H9 (cell line): Measurements from ENCODE around the gene DCXR. TPM values are rescaled to one million over a fixed set of nuclear protein-coding genes. Genes with fewer than 3 reads are reported as not detected.

Experiments used
- DNase-seq: peaks from one replicate; pipeline ENCODE4 v3.0.0-alpha.2; 2017
- H2AFZ ChIP-seq: one replicate; pipeline ENCODE4 v1.6.1; 2013; ENCODE audit warnings: mild to moderate bottlenecking, low read length, control low read depth, moderate library complexity
- H2AK5ac ChIP-seq: 2 replicates; pipeline ENCODE4 v1.6.1; 2013; ENCODE audit warnings: low read length, control low read depth, mixed read lengths; ENCODE audit not compliant: insufficient read length
- H2BK120ac ChIP-seq: one replicate; pipeline ENCODE4 v1.6.1; 2013; ENCODE audit warnings: low read depth, mild to moderate bottlenecking, low read length, control low read depth, inconsistent platforms; ENCODE audit not compliant: poor library complexity, severe bottlenecking
- H2BK12ac ChIP-seq: 2 replicates; pipeline ENCODE4 v1.6.1; 2013; ENCODE audit warnings: low read length, control low read depth, mixed read lengths, low read depth; ENCODE audit not compliant: insufficient read length
- H2BK15ac ChIP-seq: 2 replicates; pipeline ENCODE4 v1.6.1; 2013; ENCODE audit warnings: low read depth, low read length, control low read depth
- H2BK20ac ChIP-seq: one replicate; pipeline ENCODE4 v1.6.1; 2013; ENCODE audit warnings: low read depth, mild to moderate bottlenecking, low read length, control low read depth, inconsistent platforms; ENCODE audit not compliant: poor library complexity, severe bottlenecking
- H2BK5ac ChIP-seq: 2 replicates; pipeline ENCODE4 v1.6.1; 2013; ENCODE audit warnings: low read length, control low read depth, mixed read lengths; ENCODE audit not compliant: insufficient read length
- H3K14ac ChIP-seq: 2 replicates; pipeline ENCODE4 v1.6.1; 2013; ENCODE audit warnings: low read length, control low read depth; ENCODE audit not compliant: insufficient read depth
- H3K18ac ChIP-seq: 2 replicates; pipeline ENCODE4 v1.6.1; 2013; ENCODE audit warnings: low read depth, mild to moderate bottlenecking, mixed read lengths, low read length, control low read depth; ENCODE audit not compliant: insufficient read length
- H3K23ac ChIP-seq: 2 replicates; pipeline ENCODE4 v1.6.1; 2013; ENCODE audit warnings: low read length, control low read depth, mixed read lengths, low read depth; ENCODE audit not compliant: insufficient read length
- H3K23me2 ChIP-seq: 2 replicates; pipeline ENCODE4 v1.6.1; 2013; ENCODE audit warnings: low read depth, mild to moderate bottlenecking, mixed read lengths, low read length, control low read depth; ENCODE audit not compliant: insufficient read length, poor library complexity, severe bottlenecking
- H3K27ac ChIP-seq: 2 replicates; pipeline ENCODE4 v1.5.1; 2013; ENCODE audit warnings: low read length, control low read depth, mixed read lengths, low read depth; ENCODE audit not compliant: insufficient read length
- H3K27me3 ChIP-seq: 2 replicates; pipeline ENCODE4 v1.6.1; 2013; ENCODE audit warnings: low read length, control low read depth, inconsistent platforms; ENCODE audit not compliant: insufficient read depth
- H3K4ac ChIP-seq: 2 replicates; pipeline ENCODE4 v1.6.1; 2013; ENCODE audit warnings: low read depth, mild to moderate bottlenecking, control low read depth, inconsistent platforms, low read length, moderate library complexity
- H3K4me1 ChIP-seq: 2 replicates; pipeline ENCODE4 v1.6.1; 2013; ENCODE audit warnings: low read length, control low read depth, inconsistent platforms; ENCODE audit not compliant: insufficient read depth
- H3K4me2 ChIP-seq: 2 replicates; pipeline ENCODE4 v1.6.1; 2013; ENCODE audit warnings: low read length, control low read depth, mixed read lengths; ENCODE audit not compliant: insufficient read length, insufficient read depth
- H3K56ac ChIP-seq: 2 replicates; pipeline ENCODE4 v1.6.1; 2013; ENCODE audit warnings: low read depth, mild to moderate bottlenecking, mixed read lengths, low read length, control low read depth; ENCODE audit not compliant: insufficient read length
- H3K79me1 ChIP-seq: 2 replicates; pipeline ENCODE4 v1.6.1; 2013; ENCODE audit warnings: low read depth, mild to moderate bottlenecking, moderate library complexity, low read length, control low read depth, inconsistent platforms; ENCODE audit not compliant: insufficient read depth, poor library complexity, severe bottlenecking
- H3K79me2 ChIP-seq: 2 replicates; pipeline ENCODE4 v1.6.1; 2013; ENCODE audit warnings: low read length, control low read depth, inconsistent platforms; ENCODE audit not compliant: insufficient read depth
- H3K9ac ChIP-seq: 2 replicates; pipeline ENCODE4 v1.6.1; 2013; ENCODE audit warnings: low read length, control low read depth, mixed read lengths; ENCODE audit not compliant: insufficient read length; ENCODE audit errors: extremely low read depth
- H3K9me3 ChIP-seq: one replicate; pipeline ENCODE4 v1.6.1; 2013; ENCODE audit warnings: low read depth, low read length, inconsistent platforms; ENCODE audit not compliant: control insufficient read depth
- H3T11ph ChIP-seq: one replicate; pipeline ENCODE4 v1.6.1; 2013; ENCODE audit warnings: mild to moderate bottlenecking, low read length, control low read depth, inconsistent platforms
- H4K20me1 ChIP-seq: one replicate; pipeline ENCODE4 v1.6.1; 2013; ENCODE audit not compliant: control insufficient read depth, insufficient read length, insufficient read depth
- H4K5ac ChIP-seq: 2 replicates; pipeline ENCODE4 v1.6.1; 2013; ENCODE audit warnings: low read depth, mild to moderate bottlenecking, mixed read lengths, low read length, control low read depth; ENCODE audit not compliant: insufficient read length
- H4K8ac ChIP-seq: replicated peaks from 2 replicates; pipeline ENCODE4 v1.6.1; 2013; ENCODE audit warnings: low read length, control low read depth, mixed read lengths, low read depth; ENCODE audit not compliant: insufficient read length
- H4K91ac ChIP-seq: 2 replicates; pipeline ENCODE4 v1.6.1; 2013; ENCODE audit warnings: low read depth, mild to moderate bottlenecking, moderate library complexity, mixed read lengths, low read length, control low read depth; ENCODE audit not compliant: insufficient read length
- H3K27ac Mint-ChIP-seq, 3 experiments: 2 replicates in 2 of 3; 3 replicates in 1 of 3; pipeline ENCODE4 v1.8.0; 2020 to 2021; ENCODE audit warnings: mixed read lengths in 3 of 3, mild to moderate bottlenecking in 1 of 3, moderate library complexity in 1 of 3
- H3K27me3 Mint-ChIP-seq: 2 replicates; pipeline ENCODE4 v1.8.0; 2021; ENCODE audit warnings: low read depth, mild to moderate bottlenecking, moderate library complexity, mixed read lengths
- H3K36me3 Mint-ChIP-seq, 3 experiments: 2 replicates in 2 of 3; 3 replicates in 1 of 3; pipeline ENCODE4 v1.8.0; 2020 to 2021; ENCODE audit warnings: low read depth in 3 of 3, mixed read lengths in 3 of 3; ENCODE audit not compliant: insufficient read depth in 1 of 3
- H3K4me1 Mint-ChIP-seq, 2 experiments: 2 replicates each; pipeline ENCODE4 v1.8.0; 2020; ENCODE audit warnings: mixed read lengths in 2 of 2
- H3K4me3 Mint-ChIP-seq, 2 experiments: 2 replicates in 1 of 2; 3 replicates in 1 of 2; pipeline ENCODE4 v1.8.0; 2020 to 2021; ENCODE audit warnings: mild to moderate bottlenecking in 2 of 2, mixed read lengths in 2 of 2, moderate library complexity in 1 of 2
- H3K9me3 Mint-ChIP-seq, 2 experiments: 2 replicates in 1 of 2; 3 replicates in 1 of 2; pipeline ENCODE4 v1.8.0; 2020; ENCODE audit warnings: mild to moderate bottlenecking in 2 of 2, mixed read lengths in 2 of 2, moderate library complexity in 1 of 2
- WGBS: extraction: QIAGEN DNeasy Blood & Tissue Kit; methylation state at CpG from one replicate; pipeline ENCODE4 v1.1.7; 2013; ENCODE audit warnings: missing lambda C conversion rate, low lambda C conversion rate, mixed read lengths; ENCODE audit not compliant: insufficient read length; ENCODE audit errors: extremely low coverage; 5-methylcytosine and 5-hydroxymethylcytosine counted together
- total RNA-seq: library from RNA; stranded (reverse); gene quantifications from 2 replicates; pipeline ENCODE4 v1.2.1, GENCODE V29; 2021
- TF ChIP-seq, protein P1 (sequence below): fragments of 200-600 bp; sonication (generic); conservative IDR thresholded peaks from 3 replicates; pipeline ENCODE4 v1.8.0; 2021; ENCODE audit warnings: antibody characterized with exemption, mild to moderate bottlenecking

Gene DCXR
- total RNA-seq, 1 experiment from 2014 or later: 93.6 TPM

GRCh38 chr17:81991684-81992305, 45.7 kb downstream of the DCXR start:
- Mint-ChIP-seq H3K4me3 (no peak overlapping the region; a peak in 1 of 5 replicates), H3K4me1 (peaks cover 21 to 37% of the 10 kb centered on the region in 2 experiments), H3K27me3 (no peaks in the 10 kb centered on the region), H3K27ac (peak overlapping the region in 1 of 3 experiments; percentile 40; a peak in 1 of 7 replicates), H3K36me3 (peaks cover 0 to 24% (median 15%) of the 10 kb centered on the region in 3 experiments; a peak in 6 of 7 replicates), H3K9me3 (no peaks in the 10 kb centered on the region)
- no peak overlapping the region for H3K23ac ChIP-seq
- no peak overlapping the region for H2AFZ ChIP-seq
- TF ChIP-seq, protein P1, sequence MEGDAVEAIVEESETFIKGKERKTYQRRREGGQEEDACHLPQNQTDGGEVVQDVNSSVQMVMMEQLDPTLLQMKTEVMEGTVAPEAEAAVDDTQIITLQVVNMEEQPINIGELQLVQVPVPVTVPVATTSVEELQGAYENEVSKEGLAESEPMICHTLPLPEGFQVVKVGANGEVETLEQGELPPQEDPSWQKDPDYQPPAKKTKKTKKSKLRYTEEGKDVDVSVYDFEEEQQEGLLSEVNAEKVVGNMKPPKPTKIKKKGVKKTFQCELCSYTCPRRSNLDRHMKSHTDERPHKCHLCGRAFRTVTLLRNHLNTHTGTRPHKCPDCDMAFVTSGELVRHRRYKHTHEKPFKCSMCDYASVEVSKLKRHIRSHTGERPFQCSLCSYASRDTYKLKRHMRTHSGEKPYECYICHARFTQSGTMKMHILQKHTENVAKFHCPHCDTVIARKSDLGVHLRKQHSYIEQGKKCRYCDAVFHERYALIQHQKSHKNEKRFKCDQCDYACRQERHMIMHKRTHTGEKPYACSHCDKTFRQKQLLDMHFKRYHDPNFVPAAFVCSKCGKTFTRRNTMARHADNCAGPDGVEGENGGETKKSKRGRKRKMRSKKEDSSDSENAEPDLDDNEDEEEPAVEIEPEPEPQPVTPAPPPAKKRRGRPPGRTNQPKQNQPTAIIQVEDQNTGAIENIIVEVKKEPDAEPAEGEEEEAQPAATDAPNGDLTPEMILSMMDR: no peak
- H3T11ph ChIP-seq: no peak overlapping the region
- H3K27ac ChIP-seq: no peak overlapping the region
- no peak overlapping the region for H2BK5ac ChIP-seq
- H2BK12ac ChIP-seq: no peak overlapping the region
- no peaks in the 10 kb centered on the region; the same call in 1 of the 2 replicates for H3K79me2 ChIP-seq
- WGBS: no CpG with 5 or more reads among the region's 31 CpGs
- no peaks in the 10 kb centered on the region for H4K20me1 ChIP-seq
- no peak overlapping the region for H4K5ac ChIP-seq
- H2AK5ac ChIP-seq: no peak overlapping the region
- H3K4ac ChIP-seq: no peak overlapping the region
- no peaks in the 10 kb centered on the region; the same call in 1 of the 2 replicates for H3K4me1 ChIP-seq
- H3K23me2 ChIP-seq: no peaks in the 10 kb centered on the region
- H2BK120ac ChIP-seq: no peak overlapping the region
- H3K14ac ChIP-seq: no peak overlapping the region
- H3K18ac ChIP-seq: no peak overlapping the region
- H3K56ac ChIP-seq: no peak overlapping the region
- H3K27me3 ChIP-seq: no peaks in the 10 kb centered on the region
- H4K8ac ChIP-seq: no peak overlapping the region
- H3K9me3 ChIP-seq: no peaks in the 10 kb centered on the region
- no peak overlapping the region for H4K91ac ChIP-seq
- H3K4me2 ChIP-seq: no peak overlapping the region
- no peak overlapping the region for H2BK15ac ChIP-seq
- H2BK20ac ChIP-seq: no peak overlapping the region
- no peak overlapping the region for H3K9ac ChIP-seq
- DNase-seq: peak; percentile 76
- no peaks in the 10 kb centered on the region for H3K79me1 ChIP-seq
